GM13977 (cell line): Measurements from ENCODE around the gene IMMP2L.

Experiments used
- DNase-seq: peaks from one replicate; pipeline ENCODE4 v3.0.0; 2012; ENCODE audit warnings: low spot score
- CTCF ChIP-seq: IDR thresholded peaks from 2 replicates; pipeline ENCODE4 v1.5.1; 2012; ENCODE audit warnings: mild to moderate bottlenecking, control low read depth; ENCODE audit not compliant: insufficient read depth; ENCODE audit errors: extremely low read depth, missing control alignments
- in situ Hi-C: fragments of 300-500 bp; cut with MboI; formaldehyde crosslinking; loops from one replicate; pipeline ENCODE4 v1.12.0; 2022; ENCODE audit warnings: low sequenced_read_pairs, low pct_unique_long_range_greater_than_20kb, mixed read lengths, inconsistent platforms; ENCODE audit not compliant: unreplicated experiment

The IMMP2L gene

DNA sequence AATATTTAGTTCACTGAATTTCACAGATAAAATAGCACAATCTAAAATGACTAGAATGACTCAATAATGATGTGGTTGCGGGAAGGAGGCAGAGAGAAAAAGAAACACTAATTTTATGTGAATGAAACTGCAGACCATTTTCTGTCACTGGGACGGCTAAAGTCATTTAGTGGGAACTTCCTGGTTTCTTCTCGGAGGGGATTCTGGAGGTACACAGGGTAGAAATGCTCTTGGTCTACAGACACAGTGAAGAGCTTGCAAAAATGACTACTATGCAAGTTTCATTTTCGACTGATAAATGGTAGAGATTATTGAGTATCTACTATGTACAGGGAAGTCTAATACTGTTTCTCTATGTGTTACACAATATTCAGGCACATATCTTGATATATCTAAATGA, 534.9 kb downstream of the IMMP2L start:
- in situ Hi-C loops = no loop called here
- TF ChIP-seq CTCF = no peak
- DNase-seq = no peak

GRCh38 chr7:111026806-111027205, 535.5 kb downstream of the IMMP2L start:
- in situ Hi-C loops = no loop called here
- TF ChIP-seq CTCF = no peak
- no peak for DNase-seq

DNA sequence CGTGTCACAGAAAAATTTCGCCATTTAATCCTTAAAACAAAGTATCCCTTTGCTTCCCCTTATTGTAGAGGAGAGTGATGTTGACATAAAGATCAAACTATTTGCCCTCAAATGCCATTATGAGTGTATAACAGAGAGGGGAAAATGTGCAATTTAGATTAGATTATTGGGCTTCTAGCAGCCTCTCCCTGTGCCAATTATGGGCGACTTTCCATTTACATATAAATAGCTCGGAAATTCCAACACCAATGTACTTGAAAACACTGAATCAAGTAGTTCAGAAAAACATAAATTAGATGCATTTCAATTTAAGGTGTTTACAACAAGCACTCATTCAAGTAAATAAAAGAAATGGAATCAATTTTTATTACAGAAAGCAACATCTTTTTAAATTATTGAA, 535.9 kb downstream of the IMMP2L start:
- TF ChIP-seq CTCF = no peak
- no peak for DNase-seq
- in situ Hi-C loops = no loop called here

- in situ Hi-C loops = no loop called here
- DNase-seq = no peak
- TF ChIP-seq CTCF = no peak
These were observed 537.3 kb downstream of the IMMP2L start for GRCh38 chr7:111025006-111025405.

GRCh38 chr7:111018960-111019736, 543.1 kb downstream of the IMMP2L start:
- TF ChIP-seq CTCF = no peak
- in situ Hi-C loops = no loop called here
- no peak for DNase-seq

DNA sequence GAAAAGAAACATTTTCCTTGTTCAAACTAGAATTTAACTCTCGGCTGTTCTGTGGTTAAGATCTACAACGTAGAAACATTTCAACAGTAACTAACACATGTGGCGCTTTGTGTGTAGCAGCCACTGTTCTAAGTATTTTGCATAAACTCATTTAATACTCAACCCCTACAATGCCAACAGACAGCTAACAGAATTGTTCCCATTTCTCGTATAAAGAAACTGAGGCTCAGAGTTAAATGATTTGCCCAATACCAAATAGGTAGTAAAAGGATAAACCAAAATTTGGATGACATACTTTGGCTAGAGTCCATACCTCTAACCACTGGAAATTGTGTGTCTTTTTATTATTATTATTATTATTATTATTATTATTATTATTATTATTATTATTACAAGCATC, 543.8 kb downstream of the IMMP2L start:
- TF ChIP-seq CTCF = no peak
- DNase-seq = no peak
- in situ Hi-C loops = no loop called here

DNA sequence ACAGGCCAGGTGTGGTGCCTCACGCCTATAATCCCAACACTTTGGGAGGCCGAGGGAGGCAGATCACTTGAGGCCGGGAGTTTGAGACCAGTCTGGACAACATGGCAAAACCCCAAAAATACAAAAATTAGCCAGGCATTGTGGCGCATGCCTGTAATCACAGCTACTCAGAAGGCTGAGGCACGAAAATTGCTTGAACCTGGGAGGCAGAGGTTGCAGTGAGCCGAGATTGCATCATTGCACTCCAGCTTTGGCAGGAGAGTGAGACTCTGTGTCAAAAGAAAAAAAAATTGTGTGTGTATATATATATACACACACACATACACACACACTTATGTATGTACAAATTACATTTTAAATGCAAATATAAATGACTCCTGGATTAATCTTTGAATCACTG, 548.2 kb downstream of the IMMP2L start:
- in situ Hi-C loops = no loop called here
- TF ChIP-seq CTCF = no peak
- no peak for DNase-seq
